NCI-H2081 (cell line): ENCODE measurements around the gene COPG2.

Experiments used
- DNase-seq, 2 experiments: peaks; one replicate each; lab custom pipeline; 2025; lab: John Stamatoyannopoulos, UW

COPG2 gene

GRCh38 chr7:130500463-130500862 lies 168.1 kb downstream of the COPG2 start:
- DNase-seq: no peak

- no peak for DNase-seq
Measured at GRCh38 chr7:130494431-130494858, 174.1 kb downstream of the COPG2 start.

GRCh38 chr7:130493275-130493873 lies 175.2 kb downstream of the COPG2 start:
- peak; percentile 21 to 48 for DNase-seq

- peak in 1 of 2 experiments; percentile 22 for DNase-seq
Measured at GRCh38 chr7:130492523-130493274, 175.8 kb downstream of the COPG2 start.

- DNase-seq: peak; percentile 62 to 78
Measured at GRCh38 chr7:130491841-130492522, 176.6 kb downstream of the COPG2 start, which contains the start of gene MEST. Gene MEST, plus strand, starts transcription at chr7:130492085. Its CDS starts 229 bp downstream, at chr7:130492314.

- DNase-seq: peak; percentile 9 to 47
Measured at GRCh38 chr7:130490888-130491804, 177.4 kb downstream of the COPG2 start.

GRCh38 chr7:130490311-130490791 lies 178.2 kb downstream of the COPG2 start:
- DNase-seq: no peak

- no peak for DNase-seq
Measured at GRCh38 chr7:130489140-130489983, 179.2 kb downstream of the COPG2 start.

GRCh38 chr7:130488392-130489139 lies 180.0 kb downstream of the COPG2 start:
- no peak for DNase-seq

GRCh38 chr7:130486954-130487436 lies 181.6 kb downstream of the COPG2 start:
- DNase-seq: no peak

GRCh38 chr7:130486114-130486953 lies 182.2 kb downstream of the COPG2 start:
- DNase-seq: no peak

GRCh38 chr7:130485734-130486113 lies 182.8 kb downstream of the COPG2 start:
- DNase-seq: no peak

GRCh38 chr7:130483031-130483430 lies 185.5 kb downstream of the COPG2 start:
- DNase-seq: no peak

GRCh38 chr7:130481898-130482297 lies 186.7 kb downstream of the COPG2 start:
- no peak for DNase-seq

GRCh38 chr7:130479716-130480400 lies 188.7 kb downstream of the COPG2 start:
- no peak for DNase-seq

- no peak for DNase-seq
Measured at GRCh38 chr7:130478991-130479390, 189.6 kb downstream of the COPG2 start.

- no peak for DNase-seq
Measured at GRCh38 chr7:130476297-130477150, 192.0 kb downstream of the COPG2 start.
